LoVo (cell line): ENCODE results near the gene SBNO1.
"Not testable (repeated sequence)": the region's sequence is repeated elsewhere in the genome, so short reads cannot be mapped to it uniquely, and the experiment has no call there.

ENCODE experiments used
- DNase-seq: peaks from one replicate; pipeline ENCODE4 v3.0.0-alpha.2; 2016; ENCODE audit warnings: low spot score

The SBNO1 gene

DNA sequence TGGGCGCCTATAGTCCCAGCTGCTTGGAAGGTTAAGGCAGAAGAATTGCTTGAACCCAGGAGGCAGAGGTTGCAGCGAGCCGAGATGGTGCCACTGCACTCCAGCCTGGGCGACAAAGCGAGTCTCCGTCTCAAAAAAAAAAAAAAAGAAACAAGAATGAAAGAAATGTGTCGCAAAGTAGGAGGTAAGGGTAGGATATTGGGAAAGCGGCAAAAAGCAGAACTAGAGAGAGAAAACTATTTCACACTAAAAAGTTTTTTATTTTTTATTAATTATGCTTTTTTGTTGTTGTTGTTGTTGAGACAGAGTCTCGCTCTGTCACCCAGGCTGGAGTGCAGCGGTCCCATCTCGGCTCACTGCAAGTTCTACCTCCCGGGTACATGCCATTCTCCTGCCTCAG is 17.7 kb downstream of the SBNO1 start:
- DNase-seq: no peak

DNA sequence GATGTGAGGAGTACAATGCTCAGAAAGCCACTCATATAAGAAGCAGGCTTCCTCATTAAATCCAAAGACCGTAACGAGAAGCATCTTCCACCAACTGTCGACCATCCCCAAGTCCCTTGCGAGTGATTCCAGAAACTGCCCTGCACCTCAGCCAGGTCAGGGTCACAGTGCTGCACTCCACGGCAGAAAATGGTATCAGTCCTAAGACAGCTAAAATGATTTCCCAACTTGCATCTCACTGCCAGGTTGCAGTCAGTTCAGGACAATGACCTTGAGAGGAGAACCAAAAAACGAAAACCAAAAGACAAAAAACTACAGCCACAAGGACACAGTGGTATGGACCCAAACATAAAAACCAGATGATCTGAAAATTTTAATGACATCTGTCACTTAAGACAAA is 20.6 kb downstream of the SBNO1 start:
- DNase-seq: no peak

DNA sequence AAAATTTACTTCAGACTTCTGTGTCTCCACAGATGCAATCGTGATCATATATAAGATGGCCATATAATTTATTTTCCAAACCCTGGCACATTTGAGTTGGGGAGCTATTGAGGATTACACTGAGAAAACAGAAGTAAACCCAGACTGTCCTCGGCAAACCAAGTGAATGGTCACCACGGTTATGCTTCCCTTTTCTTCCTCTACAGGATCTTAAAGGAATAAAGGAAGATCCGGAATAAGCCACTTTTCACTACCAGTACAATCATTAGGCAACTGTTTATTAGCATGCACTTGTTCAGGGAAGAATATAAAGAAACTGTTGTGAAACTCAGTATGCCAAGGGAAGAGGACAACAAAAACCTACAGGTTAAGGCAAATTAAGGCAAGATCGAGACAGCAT is 27.6 kb downstream of the SBNO1 start:
- no peak for DNase-seq

DNA sequence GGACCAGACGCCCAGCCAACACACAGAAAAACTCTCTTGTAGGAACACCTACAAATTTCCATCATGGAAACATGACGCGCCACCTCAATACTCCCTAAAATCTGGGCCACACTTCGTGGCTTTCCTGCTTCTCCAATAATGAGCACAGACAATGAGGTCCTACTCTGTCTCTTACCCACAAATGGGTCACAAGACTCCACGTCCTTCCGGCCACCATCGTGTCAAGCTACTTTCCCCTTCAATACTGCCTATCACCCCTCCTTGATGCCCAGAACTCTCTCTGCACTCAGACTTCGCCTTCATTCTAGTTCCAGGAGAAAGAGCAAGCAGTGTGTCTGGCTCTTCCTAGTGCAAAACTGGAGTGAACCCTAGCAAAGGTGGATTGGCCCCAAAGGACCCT is 28.1 kb downstream of the SBNO1 start:
- DNase-seq: no peak

DNA sequence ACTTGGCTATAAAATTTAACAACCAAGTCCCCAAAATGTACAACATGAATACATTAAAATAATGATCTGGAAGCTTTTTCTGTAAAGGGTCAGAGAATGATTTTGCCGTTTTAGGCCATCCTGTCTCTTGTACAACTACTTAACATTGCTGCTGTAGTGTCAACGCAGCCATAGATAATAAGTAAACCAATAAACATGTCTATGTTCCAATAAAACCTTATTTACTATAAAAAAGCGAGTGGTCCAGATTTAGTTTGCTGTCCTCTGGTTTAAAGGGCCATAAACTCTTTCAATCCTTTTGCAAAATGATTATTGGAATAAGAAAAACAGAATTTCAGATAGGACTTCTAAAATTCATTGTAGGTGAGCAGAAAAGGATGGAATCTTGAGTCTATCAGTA is 29.2 kb downstream of the SBNO1 start:
- no peak for DNase-seq

DNA sequence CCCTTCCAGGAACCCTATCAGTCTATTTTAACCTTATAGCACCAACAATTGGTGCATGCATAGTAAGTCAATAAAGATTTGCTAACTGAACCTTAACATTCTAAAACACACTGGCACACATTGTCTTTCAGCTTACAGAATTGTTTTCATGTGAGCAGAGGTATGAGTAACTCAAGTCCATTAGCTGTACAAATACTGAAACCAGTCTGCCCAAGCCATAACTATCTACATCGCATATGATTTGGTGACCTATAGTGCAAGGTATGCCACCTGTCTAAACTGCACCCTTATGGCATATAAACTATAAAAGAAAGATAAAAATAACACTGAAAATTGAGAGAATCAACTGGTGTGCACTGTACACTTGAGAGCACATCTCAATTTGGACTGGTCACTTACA is 34.8 kb downstream of the SBNO1 start:
- DNase-seq: no peak

DNA sequence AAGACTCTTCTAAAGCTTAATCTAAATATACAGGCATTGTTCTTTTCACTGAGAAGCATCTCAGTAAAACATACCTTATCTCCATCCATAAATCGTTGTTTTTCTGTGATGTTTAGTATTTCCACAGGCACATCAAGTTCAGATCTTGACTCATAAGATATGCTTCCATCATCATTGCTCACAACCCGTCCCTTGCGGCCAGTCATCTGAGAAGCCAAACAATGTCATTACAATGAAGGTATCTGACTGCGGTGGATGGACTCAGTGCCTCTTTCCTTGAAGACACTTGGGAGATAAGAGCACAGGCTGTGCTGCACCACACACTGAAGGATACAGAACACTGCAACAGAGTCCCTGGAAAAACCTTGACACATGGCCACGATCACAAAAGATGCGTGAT is 44.8 kb downstream of the SBNO1 start:
- DNase-seq: no peak

DNA sequence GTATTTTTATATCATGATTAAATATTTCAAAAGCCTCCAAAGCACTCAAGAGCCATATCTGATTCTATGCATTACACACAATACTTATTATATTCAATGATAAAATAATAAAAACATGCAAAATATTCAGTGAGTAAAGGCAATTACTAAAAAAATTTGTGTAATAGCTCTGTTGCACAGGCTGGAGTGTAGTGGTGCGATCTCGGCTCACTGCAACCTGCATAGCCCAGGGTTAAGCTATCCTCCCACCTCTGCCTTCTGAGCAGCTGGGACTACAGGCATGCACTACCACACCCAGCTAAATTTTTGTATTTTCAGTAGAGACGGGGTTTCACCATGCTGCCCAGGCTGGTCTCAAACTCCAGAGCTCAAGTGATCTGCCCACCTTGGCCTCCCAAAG is 45.4 kb downstream of the SBNO1 start:
- DNase-seq: no peak

DNA sequence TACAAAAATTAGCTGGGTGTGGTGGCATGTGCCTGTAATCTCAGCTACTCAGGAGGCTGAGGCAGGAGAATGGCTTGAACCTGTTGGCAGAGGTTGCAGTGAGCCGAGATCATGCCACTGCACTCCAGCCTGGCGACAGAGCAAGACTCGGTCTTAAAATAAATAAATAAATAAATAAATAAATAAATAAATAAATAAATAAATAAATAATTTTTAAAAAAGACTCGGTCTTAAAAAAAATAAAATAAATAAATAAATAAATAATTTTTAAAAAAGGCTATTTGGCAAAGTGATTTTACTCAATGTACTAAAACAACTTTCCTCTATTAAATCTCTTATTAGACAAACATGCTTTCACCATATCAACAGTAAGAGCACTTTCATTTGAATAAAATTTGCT is 51.6 kb downstream of the SBNO1 start:
- not testable (repeated sequence) for DNase-seq

DNA sequence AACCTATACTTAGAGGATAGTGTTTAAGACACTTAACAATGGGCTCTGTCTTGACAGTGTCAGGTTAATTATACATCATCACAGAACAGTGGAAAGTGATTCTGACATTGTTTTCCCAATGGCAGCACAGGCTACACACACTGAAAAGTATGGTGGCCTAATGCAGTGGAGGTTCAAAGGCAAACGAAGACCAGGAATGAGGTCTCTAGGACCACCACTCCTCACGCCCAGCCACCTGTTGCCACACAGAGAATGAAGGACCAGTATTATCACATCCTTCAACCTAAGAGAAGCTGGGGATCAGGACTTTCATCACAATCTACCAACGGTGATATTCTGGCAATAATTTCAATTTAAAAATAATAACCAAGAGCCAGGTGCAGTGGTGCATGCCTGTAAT is 58.4 kb downstream of the SBNO1 start:
- DNase-seq: no peak

DNA sequence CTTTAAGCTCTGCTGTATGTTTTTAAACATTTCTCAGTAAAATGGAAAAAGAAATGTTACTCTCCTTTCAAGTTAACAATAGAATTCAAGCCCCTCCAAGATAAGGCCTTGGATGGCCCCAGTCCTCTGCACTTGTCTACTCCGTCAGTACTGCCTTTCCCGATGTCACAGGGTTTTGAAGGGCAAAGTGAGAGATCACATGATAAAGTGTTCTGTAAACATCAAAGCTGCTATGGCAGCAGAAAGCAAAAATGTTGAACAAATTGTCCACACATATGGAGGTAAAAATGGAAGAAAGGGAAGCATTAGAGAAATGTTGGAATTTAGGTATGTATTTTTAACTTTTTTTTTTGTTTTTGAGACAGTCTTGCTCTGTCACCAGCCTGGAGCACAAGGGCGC is 59.5 kb downstream of the SBNO1 start:
- no peak for DNase-seq

DNA sequence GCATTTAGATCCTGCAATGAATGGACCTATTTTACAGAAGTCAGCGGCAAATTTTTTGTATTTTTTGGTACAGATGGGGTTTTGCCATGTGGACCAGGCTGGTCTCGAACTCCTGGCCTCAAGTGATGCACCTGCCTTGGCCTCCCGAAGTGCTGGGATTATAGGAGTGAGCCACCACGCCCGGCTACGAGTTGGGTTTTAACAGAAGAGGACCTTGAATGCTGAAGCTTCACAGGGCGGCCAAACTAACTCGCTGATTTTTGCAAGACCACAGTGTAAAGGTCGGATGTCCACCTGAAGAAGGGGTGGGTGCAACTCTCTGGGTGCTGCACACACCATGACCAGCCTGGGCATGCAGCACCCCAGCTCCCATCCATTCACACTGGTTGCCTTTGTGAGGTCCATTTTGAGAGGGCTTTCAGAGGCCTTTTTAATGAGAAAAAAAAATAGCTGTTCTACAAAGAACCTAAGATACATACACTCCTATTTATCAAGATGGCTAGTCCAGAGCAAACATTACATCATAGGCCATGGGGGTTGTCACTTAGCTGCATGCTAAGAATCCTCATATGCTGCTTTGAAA is 71.4 kb downstream of the SBNO1 start:
- DNase-seq: no peak

DNA sequence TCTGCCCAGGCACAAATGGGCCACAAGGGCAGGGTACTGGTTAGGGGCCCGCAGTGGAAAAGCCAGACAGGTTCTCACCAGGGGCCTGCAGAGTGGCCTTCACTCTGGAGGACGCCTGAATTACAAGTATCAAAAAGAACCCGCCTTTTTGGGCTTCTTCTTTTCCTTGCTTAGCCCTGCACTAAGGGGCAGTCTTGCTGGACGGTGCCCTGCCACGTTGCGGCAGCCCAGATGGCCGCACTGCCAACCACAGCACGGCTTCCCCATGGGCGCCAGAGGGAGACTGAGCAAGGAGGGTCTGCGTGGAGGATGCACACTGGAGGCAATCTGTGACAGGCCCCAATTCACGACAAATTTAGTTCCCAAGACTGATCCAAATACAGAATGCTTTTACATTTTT is 74.7 kb downstream of the SBNO1 start:
- no peak for DNase-seq

DNA sequence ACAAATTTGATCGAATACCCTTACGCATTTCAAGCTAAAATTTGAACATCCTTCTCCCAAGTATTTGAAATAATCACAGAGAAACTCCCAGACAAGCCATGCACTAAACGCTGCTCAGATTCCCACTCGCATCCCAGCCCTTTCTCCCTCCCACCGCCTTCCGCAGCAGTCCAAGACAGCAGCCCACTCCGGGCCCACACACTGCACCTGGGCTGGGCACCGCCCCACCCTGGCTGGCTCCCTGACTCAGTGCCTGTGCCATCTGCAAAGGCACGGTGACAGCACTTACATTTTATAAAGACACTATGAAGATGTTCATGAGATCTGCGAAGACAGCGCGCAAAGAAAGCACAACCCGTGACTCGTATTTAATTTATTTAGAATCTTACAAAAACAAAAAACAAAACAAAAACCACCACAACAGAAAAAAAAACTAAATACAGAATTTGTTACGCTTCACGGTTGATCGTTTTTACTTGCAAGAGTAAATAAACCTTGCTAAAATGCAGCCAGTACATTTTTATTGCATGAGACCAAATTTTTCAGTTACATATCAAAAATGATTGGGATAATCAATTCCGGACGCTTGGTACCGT is 75.8 kb downstream of the SBNO1 start:
- no peak for DNase-seq

DNA sequence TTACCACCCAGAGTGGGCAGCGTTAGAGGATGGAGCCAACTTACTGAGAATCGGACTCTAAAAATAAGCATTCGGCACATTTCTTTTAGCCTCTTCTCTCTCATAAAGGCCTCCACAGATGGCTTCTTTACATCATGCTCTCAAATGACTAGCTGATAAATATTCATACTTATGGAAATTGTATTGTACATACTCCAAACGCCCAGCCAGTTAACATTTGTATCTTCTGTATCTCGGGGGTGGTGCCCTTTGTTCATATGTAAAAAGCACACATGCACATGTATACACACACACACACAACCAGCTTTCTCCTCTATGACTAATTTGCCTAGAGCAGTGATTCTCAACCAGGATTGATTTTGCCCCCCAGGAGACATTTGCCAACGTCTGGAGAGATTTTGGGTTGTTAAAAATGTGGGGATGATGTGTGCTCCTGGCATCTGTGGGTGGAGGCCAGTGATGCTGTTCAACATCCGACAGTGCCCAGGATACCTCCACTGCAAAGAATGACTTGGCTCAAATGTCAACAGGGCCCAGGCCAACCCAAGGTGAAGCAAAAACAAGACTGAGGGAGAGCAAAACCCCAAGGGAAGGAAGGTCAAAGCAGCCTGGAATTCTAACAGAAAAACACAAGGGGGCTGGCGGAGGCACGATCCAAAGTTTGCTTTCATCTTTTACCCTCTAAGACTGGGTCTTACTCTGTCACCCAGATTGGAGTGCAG is 77.8 kb downstream of the SBNO1 start:
- no peak for DNase-seq

DNA sequence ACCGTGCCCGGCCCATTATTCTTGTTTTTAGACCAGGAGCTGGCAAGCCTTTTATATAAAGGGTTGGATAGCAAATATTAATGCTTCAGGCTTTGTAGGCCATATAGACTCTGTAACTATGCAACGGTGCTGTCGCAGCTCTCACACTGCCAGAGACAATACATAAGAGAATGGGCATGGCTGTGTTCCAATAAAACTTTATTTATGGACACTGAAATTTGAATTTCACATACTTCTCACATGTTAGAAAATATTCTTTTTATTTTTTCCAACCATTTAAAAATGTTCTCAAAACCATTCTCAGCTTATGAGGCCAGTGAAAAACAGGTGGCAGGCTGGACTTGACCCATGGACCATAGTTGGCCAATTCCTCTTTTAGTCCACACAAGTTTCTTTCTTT is 80.0 kb downstream of the SBNO1 start:
- DNase-seq: no peak

DNA sequence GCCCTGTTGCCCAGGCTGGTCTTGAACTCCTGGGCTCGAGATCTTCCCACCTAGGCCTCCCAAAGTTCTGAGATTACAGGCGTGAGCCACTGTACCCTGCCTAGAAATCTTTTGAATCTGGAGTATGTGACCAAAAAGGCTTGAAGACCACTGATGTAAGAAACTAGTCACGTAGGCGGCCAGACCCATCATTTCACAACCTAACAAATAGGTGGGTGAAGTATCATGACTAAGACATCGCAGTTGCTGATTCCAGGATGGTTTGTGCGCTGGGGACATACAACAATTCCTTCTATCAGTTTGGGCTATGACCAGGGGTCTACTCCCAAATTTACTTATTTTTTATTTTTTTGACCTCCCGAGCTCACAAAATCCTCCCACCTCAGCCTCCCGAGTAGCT is 81.2 kb downstream of the SBNO1 start:
- no peak for DNase-seq

DNA sequence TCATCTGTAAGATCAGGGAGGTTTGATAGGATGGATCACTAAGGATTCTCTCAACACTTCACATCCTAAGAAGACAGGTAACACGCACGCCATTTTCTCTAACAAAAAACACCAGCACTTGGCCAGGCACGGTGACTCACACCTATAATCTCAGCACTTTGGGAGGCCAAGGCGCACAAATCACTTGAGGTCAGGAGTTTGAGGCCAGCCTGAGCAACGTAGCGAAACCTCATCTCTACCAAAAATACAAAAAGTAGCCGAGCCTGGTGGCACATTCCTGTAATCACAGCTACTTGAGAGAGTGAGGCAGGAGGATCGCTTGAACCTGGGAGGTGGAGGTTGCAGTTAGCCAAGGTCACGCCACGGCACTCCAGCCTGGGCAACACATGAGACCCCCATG is 82.5 kb downstream of the SBNO1 start:
- no peak for DNase-seq

DNA sequence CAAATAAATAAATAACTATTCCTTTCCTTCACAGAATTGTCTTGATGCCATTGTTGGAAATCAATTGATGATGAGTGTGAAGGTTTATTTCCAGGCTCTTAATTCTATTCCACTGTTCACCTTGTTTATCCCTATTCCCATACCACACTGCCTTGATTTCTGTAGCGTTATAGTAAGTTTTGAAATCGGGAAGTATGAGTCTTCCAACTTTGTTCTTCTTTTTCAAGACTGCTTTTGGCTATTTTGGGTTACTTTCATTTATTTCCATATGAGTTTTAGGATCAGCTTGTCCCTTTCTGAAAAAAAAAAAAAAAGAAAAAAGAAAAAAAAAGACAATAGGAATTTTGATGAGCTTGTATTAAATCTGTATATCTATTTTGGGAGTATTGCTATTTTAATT is 83.7 kb downstream of the SBNO1 start:
- no peak for DNase-seq

DNA sequence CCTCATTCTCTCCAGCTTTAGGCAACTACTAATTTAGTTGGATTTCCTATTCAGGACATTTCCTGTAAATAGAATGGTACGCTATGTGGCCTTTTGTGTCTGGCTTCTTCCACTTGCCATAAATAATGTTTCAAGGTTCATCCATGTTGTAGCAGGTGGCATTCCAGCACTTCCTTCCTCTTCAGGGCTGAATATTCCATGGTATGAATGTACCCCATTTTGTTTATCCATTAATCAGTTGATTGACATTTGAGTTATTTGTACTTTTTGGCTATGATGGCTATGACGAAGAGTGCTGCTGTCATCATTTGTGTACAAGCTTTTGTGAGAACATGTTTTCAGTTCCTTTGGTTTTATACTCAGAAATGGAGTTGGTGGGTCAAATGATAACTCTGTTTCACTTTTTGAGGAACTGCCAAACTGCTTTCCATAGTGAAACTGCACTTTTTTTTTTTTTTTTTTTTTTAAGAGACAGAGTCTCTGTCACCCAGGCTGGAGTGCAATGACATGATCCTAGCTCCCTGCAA is 86.5 kb downstream of the SBNO1 start:
- no peak for DNase-seq

DNA sequence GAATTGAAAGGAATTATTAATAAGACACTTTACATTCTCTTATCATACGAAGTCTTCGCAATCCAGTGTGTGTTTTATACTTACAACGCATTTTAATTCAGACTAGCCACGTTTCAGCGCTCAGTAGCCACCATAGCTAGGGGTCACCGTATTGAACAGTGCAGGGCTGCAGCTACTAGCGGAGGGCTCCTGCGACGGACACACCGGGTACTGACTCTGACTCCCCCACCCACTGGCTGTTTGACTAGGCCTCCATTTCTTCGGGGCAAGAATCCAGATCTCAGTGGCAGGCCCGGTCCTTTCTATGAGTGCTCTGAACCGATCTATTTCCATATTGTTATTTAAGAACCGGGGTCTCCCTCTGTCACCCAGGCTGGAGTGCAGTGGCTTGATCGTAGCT is 91.5 kb downstream of the SBNO1 start:
- no peak for DNase-seq

DNA sequence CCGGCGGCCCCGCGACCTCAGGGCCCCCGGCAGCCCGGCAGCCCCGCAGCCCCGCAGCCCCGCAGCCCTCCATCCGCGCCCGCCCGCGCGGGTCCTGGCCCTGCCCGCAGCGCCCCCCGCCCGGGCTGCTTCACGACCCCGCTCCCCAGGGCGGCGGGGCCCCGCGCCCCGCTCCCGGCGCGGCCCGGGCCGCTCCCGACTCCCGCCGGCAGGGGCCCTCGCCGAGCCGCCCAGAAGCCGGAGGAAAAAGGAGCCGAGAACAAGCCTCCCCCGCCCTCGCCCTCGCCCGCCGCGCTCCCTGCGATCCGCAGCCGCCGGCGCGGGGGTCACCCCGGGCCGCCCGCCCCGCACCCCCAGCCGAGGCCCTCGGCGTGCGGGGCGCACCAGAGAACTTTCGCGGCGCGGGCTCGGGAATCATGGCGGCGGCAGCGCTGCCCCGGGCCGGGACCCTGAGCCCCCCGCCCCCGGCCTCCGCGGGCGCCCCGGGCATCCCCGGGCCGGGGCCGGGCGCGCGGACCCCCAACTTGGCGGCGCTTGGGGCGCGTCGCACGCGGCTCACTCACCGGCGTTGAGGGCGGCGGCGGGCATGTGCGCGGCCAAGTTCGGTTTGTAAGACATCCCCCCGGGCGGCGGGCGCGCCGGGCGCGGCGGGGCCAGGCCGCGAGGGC is 93.5 kb downstream of the SBNO1 start:
- DNase-seq: peak; percentile 80
